Adrenal gland (tissue), 5 donors: Measurements from ENCODE around the gene AGPAT3.

ENCODE experiments used
- POLR2A ChIP-seq, 2 donors: fragments of 450-650 bp; IDR thresholded peaks; one replicate each; pipeline ENCODE4 v1.6.1; 2017; ENCODE audit warnings: antibody characterized with exemption in 2 of 2, mild to moderate bottlenecking in 2 of 2, moderate library complexity in 1 of 2
- TF ChIP-seq, protein P1 (sequence below), 6 experiments: fragments of 450-650 bp in 4 of 6; fragments of 200-600 bp in 2 of 6; sonication (generic) in 1 of 6; IDR thresholded peaks; 1 replicate in 5 of 6; 2 replicates in 1 of 6; pipeline versions ENCODE4 v1.5.1 to v1.8.0; 2016 to 2021; ENCODE audit warnings: antibody characterized with exemption in 6 of 6, mild to moderate bottlenecking in 2 of 6, moderate library complexity in 1 of 6
- donor health status: DM: no; HTN: no; CAD: no.

DNA sequence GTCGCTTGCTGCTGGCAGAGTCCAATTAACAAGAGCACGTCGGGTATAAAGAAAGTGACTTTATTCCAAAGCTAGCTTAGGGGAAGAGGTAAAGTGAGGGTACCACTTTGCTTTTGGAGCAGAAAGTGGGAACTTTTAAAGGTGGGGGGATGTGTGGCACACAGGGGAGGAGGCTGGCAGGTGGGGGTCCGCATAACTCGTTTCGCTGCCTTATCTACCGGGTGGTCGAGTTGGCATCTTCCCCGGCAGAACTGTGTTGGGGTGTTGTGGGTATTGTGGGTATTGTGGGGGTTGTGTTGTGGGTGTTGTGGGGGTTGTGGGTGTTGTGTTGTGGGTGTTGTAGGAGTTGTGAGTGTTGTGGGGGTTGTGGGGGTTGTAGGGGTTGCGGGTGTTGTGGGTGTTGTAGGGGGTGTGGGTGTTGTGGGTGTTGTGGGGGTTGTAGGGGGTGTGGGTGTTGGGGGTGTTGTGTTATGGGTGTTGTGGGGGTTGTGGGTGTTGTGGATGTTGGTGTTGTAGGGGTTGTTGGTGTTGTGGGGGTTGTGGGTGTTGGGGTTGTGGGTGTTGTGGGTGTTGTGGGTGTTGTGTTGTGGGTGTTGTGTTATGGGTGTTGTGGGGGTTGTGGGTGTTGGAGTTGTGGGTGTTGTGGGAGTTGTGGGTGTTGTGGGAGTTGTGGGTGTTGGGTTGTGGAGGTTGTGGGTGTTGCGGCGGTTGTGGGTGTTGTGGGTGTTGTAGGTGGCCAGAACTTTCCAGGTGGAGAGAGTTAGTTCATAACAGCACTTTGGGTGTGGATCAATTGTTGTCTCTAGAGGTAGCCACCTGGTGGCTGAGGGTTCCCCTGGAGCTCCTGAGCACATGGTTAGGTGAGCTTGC, 52.7 kb downstream of the AGPAT3 start:
- TF ChIP-seq, protein P1, sequence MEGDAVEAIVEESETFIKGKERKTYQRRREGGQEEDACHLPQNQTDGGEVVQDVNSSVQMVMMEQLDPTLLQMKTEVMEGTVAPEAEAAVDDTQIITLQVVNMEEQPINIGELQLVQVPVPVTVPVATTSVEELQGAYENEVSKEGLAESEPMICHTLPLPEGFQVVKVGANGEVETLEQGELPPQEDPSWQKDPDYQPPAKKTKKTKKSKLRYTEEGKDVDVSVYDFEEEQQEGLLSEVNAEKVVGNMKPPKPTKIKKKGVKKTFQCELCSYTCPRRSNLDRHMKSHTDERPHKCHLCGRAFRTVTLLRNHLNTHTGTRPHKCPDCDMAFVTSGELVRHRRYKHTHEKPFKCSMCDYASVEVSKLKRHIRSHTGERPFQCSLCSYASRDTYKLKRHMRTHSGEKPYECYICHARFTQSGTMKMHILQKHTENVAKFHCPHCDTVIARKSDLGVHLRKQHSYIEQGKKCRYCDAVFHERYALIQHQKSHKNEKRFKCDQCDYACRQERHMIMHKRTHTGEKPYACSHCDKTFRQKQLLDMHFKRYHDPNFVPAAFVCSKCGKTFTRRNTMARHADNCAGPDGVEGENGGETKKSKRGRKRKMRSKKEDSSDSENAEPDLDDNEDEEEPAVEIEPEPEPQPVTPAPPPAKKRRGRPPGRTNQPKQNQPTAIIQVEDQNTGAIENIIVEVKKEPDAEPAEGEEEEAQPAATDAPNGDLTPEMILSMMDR (IDR thresholded peaks at IDR 0.05), result no peak
- TF ChIP-seq POLR2A (IDR thresholded peaks at IDR 0.05), result no peak
